Smooth muscle cell of bladder (primary cell): ENCODE measurements around the gene DMAC1. TPM values are rescaled to one million over a fixed set of nuclear protein-coding genes. Genes with fewer than 3 reads are reported as not detected.

Experiments
- total RNA-seq: library from RNA; depleted of rRNA; stranded (reverse); fragments of >200 nt; gene quantifications from 2 replicates; pipeline ENCODE4 v1.2.3, GENCODE V29; 2014

Gene DMAC1, protein sequence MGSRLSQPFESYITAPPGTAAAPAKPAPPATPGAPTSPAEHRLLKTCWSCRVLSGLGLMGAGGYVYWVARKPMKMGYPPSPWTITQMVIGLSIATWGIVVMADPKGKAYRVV
- total RNA-seq: 8.7 and 10.4 TPM in 2 replicates

DNA sequence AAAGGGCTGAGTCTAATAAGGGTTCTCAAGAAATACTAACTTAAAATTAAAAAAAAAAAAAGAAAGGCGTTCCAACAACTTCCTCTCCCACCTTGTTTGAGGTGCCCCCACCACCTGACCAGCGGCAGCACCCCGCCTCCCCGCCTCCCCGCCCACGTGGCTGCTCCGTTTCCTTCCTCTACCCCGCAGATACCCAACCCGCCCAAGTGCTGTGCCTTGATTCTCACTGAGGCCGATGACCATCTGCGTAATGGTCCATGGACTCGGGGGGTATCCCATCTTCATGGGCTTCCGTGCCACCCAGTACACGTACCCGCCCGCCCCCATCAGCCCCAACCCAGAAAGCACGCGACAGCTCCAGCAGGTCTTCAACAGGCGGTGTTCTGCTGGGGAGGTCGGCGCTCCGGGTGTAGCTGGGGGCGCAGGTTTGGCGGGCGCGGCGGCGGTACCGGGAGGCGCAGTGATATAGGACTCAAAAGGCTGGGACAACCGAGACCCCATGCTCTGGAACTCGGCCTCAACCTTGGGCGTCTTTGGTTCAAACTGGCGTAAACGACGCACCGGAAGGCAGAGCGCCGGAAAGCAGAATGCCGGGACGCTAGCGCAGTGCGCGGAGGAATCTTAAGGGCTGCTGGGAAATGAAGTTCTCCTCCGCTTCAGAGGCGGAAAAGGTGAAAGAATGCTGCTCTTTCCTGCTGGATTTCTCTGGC, at the start of gene DMAC1:
Gene DMAC1 (minus strand): TSS at position 545 of the 710 bp plus-strand sequence. CDS start 44 bp downstream, at position 501.

